ENCODE measurements around the gene MPP1. TPM values are rescaled to one million over a fixed set of nuclear protein-coding genes. Genes with fewer than 3 reads are reported as not detected.

The MPP1 gene
- total and polyA plus RNA-seq, 2 donors (not counting 3 experiments of a cell fraction or from before 2014, with no cell fraction given) = 22.1 to 32.3 TPM

GRCh38 chrX:154751669-154752271 lies 53.5 kb downstream of the MPP1 start:
- Histone ChIP-seq H2AFZ (ENCODE audit: low read depth, low read length) (no peak overlapping the region), H4K20me1 (replicated peaks; ENCODE audit: control insufficient read depth, extremely low read depth, insufficient read depth, low read length) (no peaks in the 10 kb centered on the region), H3K4me1 (ENCODE audit: control insufficient read depth, extremely low read depth, insufficient read depth, low read length) (peaks cover 6% of the 10 kb centered on the region), H3K27me3 (ENCODE audit: control insufficient read depth in 2 of 2, insufficient read depth in 2 of 2, low read length in 2 of 2) (no peaks in the 10 kb centered on the region), H3K9ac (replicated peaks; ENCODE audit: extremely low read depth, insufficient read depth, low read length) (no peak overlapping the region), H3K4me3 (replicated peaks in 1 of 3; ENCODE audit: insufficient read depth in 1 of 3, low read depth in 1 of 3, low read length in 3 of 3) (no peak overlapping the region), H3K79me2 (ENCODE audit: control insufficient read depth, insufficient read depth, low read length) (no peaks in the 10 kb centered on the region), H3K9me3 (replicated peaks; ENCODE audit: control insufficient read depth, insufficient read depth, low read length) (no peaks in the 10 kb centered on the region), H3K4me2 (ENCODE audit: insufficient read depth, low read length) (peak overlapping the region; percentile 13), H3K9me1 (replicated peaks; ENCODE audit: control insufficient read depth, extremely low read depth, insufficient read depth, low read length) (no peaks in the 10 kb centered on the region), H3K36me3 (ENCODE audit: control insufficient read depth in 2 of 2, extremely low read depth in 1 of 2, insufficient read depth in 2 of 2, low read length in 2 of 2) (no peaks in the 10 kb centered on the region), H3K27ac (ENCODE audit: insufficient read depth, low read depth, low read length) (no peak overlapping the region)
- peak; percentile 24 for DNase-seq (ENCODE audit: low read depth, low spot score)
- intact Hi-C loops (cut with micrococcal nuclease) (loop anchor here (1.0 kb wide), 1 partner anchor 11 kb away; the partner anchor contains the start of gene DKC1), dilution Hi-C loops (cut with MboI; ENCODE audit: extremely low pct_ligation_motif_present, low sequenced_read_pairs) (no loop called here)
- TF ChIP-seq POLR2A (IDR thresholded peaks at IDR 0.05; ENCODE audit: low read depth, low read length) (no peak), JUN (IDR thresholded peaks at IDR 0.05; ENCODE audit: borderline replicate concordance, insufficient read depth, insufficient read length, low read depth) (no peak), FOS (IDR thresholded peaks at IDR 0.05; ENCODE audit: borderline replicate concordance, insufficient read depth, low read length) (no peak), CTCF (IDR thresholded peaks at IDR 0.05; ENCODE audit: extremely low read depth in 1 of 2, insufficient read depth in 1 of 2, low read depth in 1 of 2, low read length in 2 of 2) (no peak), EZH2 (IDR thresholded peaks at IDR 0.05; ENCODE audit: borderline replicate concordance, low read depth, low read length, severe bottlenecking) (no peak), MYC (IDR thresholded peaks at IDR 0.05; ENCODE audit: low read depth, low read length) (no peak), GATA2 (IDR thresholded peaks at IDR 0.05; ENCODE audit: insufficient read depth, insufficient read length, low read depth, low read length) (no peak), POLR2AphosphoS5 (IDR thresholded peaks at IDR 0.05; ENCODE audit: insufficient read depth, low read depth, low read length) (no peak), MAX (IDR thresholded peaks at IDR 0.05; ENCODE audit: insufficient read depth, insufficient read length) (no peak)
- ChIA-PET POLR2A (no interaction called here), CTCF (interaction anchor here (0.5 to 2.6 kb wide), 3 partner anchors 11 to 89 kb away, joined by 3 to 11 read pairs (median 4); partner anchors contain the start of gene DKC1)
- no peak for FAIRE-seq
- no TSS peak for BruUV-seq (replicated peaks)
